ENCODE results near the gene AMOTL1.

GRCh38 chr11:94721565-94722292 is 46.4 kb upstream of the AMOTL1 start:
- TF ChIP-seq POLR2AphosphoS5 (IDR thresholded peaks at IDR 0.05; ENCODE audit: low read depth, low read length) (no peak), POLR2A (IDR thresholded peaks at IDR 0.05; ENCODE audit: low read depth, low read length) (no peak), TAF1 (IDR thresholded peaks at IDR 0.05; ENCODE audit: low read depth, low read length) (no peak), PAX5 (IDR thresholded peaks at IDR 0.05; ENCODE audit: insufficient read depth, low read length, severe bottlenecking) (no peak), SPI1 (IDR thresholded peaks at IDR 0.05; ENCODE audit: low read depth, low read length) (no peak)
